ENCODE measurements around the gene FAM53A. TPM values are rescaled to one million over a fixed set of nuclear protein-coding genes. Genes with fewer than 3 reads are reported as not detected.

Gene FAM53A
- total RNA-seq, 3 donors from 2014 or later (not counting 1 experiment from before 2014, with no cell fraction given) = 1.9 to 2.9 (median 2.3) TPM

DNA sequence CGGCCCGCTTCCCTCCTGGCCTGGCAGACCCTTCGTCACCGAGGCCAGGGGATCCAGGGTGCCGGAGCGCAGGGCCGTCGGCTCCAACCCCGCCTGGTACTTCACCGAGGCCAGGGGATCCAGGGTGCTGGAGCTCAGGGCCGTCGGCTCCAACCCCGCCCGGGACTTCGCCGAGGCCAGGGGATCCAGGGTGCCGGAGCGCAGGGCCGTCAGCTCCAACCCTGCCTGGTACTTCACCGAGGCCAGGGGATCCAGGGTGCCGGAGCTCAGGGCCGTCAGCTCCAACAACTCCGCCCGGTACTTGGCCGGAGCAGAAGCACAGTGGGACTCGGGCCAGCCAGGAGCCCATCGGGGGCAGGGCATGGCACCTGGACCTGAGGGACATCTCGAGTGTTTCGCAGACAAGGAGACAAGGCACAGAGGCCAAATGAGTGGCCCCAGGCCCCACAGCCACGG is 85.1 kb downstream of the FAM53A start:
- no peaks in the 10 kb centered on the region for H3K27me3 ChIP-seq (ENCODE audit: control insufficient read depth, insufficient read depth, low read length)
- no peaks in the 10 kb centered on the region for H3K9me3 Mint-ChIP-seq
- H3K4me1 Mint-ChIP-seq = no peaks in the 10 kb centered on the region
- H3K36me3 ChIP-seq (ENCODE audit: control insufficient read depth, insufficient read depth, low read length) = no peaks in the 10 kb centered on the region
- no peak overlapping the region for H3K27ac Mint-ChIP-seq
- H3K4me1 ChIP-seq (ENCODE audit: control insufficient read depth, insufficient read depth, low read length) = no peaks in the 10 kb centered on the region
- no peak for DNase-seq
- no peak for ATAC-seq
- H3K9me3 ChIP-seq (ENCODE audit: control insufficient read depth, insufficient read depth, low read length) = no peaks in the 10 kb centered on the region
- no peaks in the 10 kb centered on the region for H3K36me3 Mint-ChIP-seq
- H3K4me3 Mint-ChIP-seq = no peak overlapping the region
- intact Hi-C loops (cut with micrococcal nuclease) = no loop called here
- no peak overlapping the region for H3K27ac ChIP-seq (ENCODE audit: low read length)
- H3K4me3 ChIP-seq (ENCODE audit: low read length) = no peak overlapping the region
- TF ChIP-seq, protein P1, sequence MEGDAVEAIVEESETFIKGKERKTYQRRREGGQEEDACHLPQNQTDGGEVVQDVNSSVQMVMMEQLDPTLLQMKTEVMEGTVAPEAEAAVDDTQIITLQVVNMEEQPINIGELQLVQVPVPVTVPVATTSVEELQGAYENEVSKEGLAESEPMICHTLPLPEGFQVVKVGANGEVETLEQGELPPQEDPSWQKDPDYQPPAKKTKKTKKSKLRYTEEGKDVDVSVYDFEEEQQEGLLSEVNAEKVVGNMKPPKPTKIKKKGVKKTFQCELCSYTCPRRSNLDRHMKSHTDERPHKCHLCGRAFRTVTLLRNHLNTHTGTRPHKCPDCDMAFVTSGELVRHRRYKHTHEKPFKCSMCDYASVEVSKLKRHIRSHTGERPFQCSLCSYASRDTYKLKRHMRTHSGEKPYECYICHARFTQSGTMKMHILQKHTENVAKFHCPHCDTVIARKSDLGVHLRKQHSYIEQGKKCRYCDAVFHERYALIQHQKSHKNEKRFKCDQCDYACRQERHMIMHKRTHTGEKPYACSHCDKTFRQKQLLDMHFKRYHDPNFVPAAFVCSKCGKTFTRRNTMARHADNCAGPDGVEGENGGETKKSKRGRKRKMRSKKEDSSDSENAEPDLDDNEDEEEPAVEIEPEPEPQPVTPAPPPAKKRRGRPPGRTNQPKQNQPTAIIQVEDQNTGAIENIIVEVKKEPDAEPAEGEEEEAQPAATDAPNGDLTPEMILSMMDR (IDR thresholded peaks at IDR 0.05) = no peak
- WGBS (ENCODE audit: insufficient coverage) = 93% methylated on average over 30 of the region's 30 CpGs
- no peaks in the 10 kb centered on the region for H3K27me3 Mint-ChIP-seq (ENCODE audit: low read depth in 2 of 2)

DNA sequence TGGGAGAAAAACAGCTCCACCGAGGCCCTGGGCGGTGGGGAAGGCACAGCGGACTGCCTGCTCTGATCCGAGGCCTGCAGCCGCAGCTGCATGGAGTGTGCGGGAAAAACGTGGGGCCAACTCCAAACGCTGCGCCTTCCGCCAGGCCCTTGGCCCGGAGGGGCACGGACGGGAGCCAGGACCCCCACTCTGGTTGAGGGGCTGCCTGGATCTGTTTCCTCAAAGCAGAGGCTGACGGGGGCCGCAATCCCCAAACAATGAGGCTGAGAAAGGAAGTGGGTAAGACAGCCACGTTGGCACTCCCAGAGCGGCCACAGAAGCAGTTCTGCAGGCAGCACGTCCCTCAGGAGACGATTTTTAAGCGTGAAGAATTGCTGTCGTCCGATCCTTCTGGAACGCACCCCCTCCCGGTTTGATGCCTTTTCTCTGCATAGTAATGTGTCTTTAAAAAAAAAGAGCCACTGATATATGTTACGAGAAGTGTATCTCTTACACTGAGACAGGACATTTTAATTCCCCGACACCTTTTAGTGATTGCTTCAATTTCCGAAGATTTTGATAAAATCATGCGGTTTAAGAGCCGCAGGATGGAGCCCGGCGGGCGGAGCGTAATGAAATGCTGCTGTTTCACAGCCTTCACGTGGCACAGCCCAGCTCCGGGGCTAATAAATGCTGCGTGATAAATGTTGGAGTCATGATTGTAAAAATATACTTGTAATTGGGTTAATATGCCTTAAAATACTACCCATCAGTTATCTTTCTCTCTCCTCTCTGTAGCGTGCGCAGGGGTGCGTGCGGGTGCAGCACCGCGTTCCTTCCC is 85.7 kb downstream of the FAM53A start:
- intact Hi-C loops (cut with micrococcal nuclease) = no loop called here
- H3K27me3 Mint-ChIP-seq (ENCODE audit: low read depth in 2 of 2) = no peaks in the 10 kb centered on the region
- Histone ChIP-seq H3K9me3 (ENCODE audit: control insufficient read depth, insufficient read depth, low read length) (no peaks in the 10 kb centered on the region), H3K4me3 (ENCODE audit: low read length) (no peak overlapping the region), H3K27ac (ENCODE audit: low read length) (no peak overlapping the region), H3K27me3 (ENCODE audit: control insufficient read depth, insufficient read depth, low read length) (no peaks in the 10 kb centered on the region), H3K36me3 (ENCODE audit: control insufficient read depth, insufficient read depth, low read length) (no peaks in the 10 kb centered on the region), H3K4me1 (ENCODE audit: control insufficient read depth, insufficient read depth, low read length) (no peaks in the 10 kb centered on the region)
- DNase-seq = no peak
- H3K4me3 Mint-ChIP-seq = no peak overlapping the region
- WGBS (ENCODE audit: insufficient coverage) = 86% methylated on average over 39 of the region's 42 CpGs
- TF ChIP-seq, protein P1 (IDR thresholded peaks at IDR 0.05) = no peak
- ATAC-seq = no peak
- H3K4me1 Mint-ChIP-seq = no peaks in the 10 kb centered on the region
- no peaks in the 10 kb centered on the region for H3K9me3 Mint-ChIP-seq
- no peak overlapping the region for H3K27ac Mint-ChIP-seq
- H3K36me3 Mint-ChIP-seq = no peaks in the 10 kb centered on the region

DNA sequence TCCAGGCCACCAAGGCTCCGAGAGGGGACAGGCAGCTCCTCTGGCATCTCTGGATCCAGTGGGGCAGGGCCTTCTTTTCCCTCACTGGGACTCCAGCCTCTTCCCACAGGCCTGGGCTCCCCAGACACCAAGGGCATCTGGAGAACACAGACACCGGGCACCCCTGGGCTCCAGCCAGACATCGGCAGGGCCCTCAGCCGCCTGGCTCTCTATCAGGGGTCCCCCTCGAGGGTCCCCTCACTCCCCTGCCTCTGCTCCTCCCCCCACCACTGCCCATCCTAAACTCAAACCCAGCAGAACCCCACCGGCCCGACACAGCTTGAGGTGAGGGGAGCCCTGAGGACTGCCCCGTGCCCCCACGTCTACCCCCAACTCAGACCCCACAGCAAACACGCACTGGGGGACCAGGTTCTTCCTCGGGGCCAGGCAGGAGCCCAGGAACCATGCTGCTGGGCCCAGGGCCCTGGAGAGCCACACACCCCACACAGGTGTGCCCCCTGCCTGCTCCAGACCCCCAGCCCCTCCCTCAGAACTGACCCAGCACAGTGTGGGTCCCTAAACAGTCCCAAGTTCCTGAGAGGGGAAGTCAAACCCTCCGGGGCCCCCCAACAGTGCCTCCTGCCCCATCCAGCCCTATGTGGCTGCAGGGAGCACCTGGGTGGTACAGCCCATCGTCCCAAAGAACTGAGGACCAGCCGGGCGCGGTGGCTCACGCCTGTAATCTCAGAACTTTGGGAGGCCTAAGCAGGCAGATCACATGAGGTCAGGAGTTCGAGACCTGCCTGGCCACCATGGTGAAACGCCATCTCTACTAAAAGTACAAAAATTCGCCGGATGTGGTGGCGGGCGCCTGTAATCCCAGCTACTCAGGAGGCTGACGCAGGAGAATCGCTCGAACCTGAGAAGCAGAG is 86.8 kb downstream of the FAM53A start:
- H3K27me3 ChIP-seq (ENCODE audit: control insufficient read depth, insufficient read depth, low read length) = no peaks in the 10 kb centered on the region
- intact Hi-C loops (cut with micrococcal nuclease) = no loop called here
- Mint-ChIP-seq H3K9me3 (no peaks in the 10 kb centered on the region), H3K36me3 (no peaks in the 10 kb centered on the region), H3K4me1 (no peaks in the 10 kb centered on the region), H3K27me3 (ENCODE audit: low read depth in 2 of 2) (no peaks in the 10 kb centered on the region), H3K4me3 (no peak overlapping the region), H3K27ac (no peak overlapping the region)
- ATAC-seq (no peak), DNase-seq (no peak)
- no peaks in the 10 kb centered on the region for H3K9me3 ChIP-seq (ENCODE audit: control insufficient read depth, insufficient read depth, low read length)
- H3K36me3 ChIP-seq (ENCODE audit: control insufficient read depth, insufficient read depth, low read length) = no peaks in the 10 kb centered on the region
- H3K27ac ChIP-seq (ENCODE audit: low read length) = no peak overlapping the region
- H3K4me3 ChIP-seq (ENCODE audit: low read length) = no peak overlapping the region
- TF ChIP-seq, protein P1 (IDR thresholded peaks at IDR 0.05) = no peak
- WGBS (ENCODE audit: insufficient coverage) = 90% methylated on average over 26 of the region's 26 CpGs
- no peaks in the 10 kb centered on the region for H3K4me1 ChIP-seq (ENCODE audit: control insufficient read depth, insufficient read depth, low read length)

Measured in natural killer cell (primary cell).